Adrenal gland (tissue), 5 donors: ENCODE data around the gene ASTN1.

Experiments
- CTCF ChIP-seq, 6 experiments: fragments of 450-650 bp in 4 of 6; fragments of 200-600 bp in 2 of 6; sonication (generic) in 1 of 6; IDR thresholded peaks; 1 replicate in 5 of 6; 2 replicates in 1 of 6; pipeline versions ENCODE4 v1.5.1 to v1.8.0; 2016 to 2021; ENCODE audit warnings: antibody characterized with exemption in 6 of 6, mild to moderate bottlenecking in 2 of 6, moderate library complexity in 1 of 6
- POLR2A ChIP-seq, 2 donors: fragments of 450-650 bp; IDR thresholded peaks; one replicate each; pipeline ENCODE4 v1.6.1; 2017; ENCODE audit warnings: antibody characterized with exemption in 2 of 2, mild to moderate bottlenecking in 2 of 2, moderate library complexity in 1 of 2
- donor health status: DM: no; HTN: no; CAD: no.

GRCh38 chr1:177206831-177207355, 42.4 kb upstream of the ASTN1 start:
- TF ChIP-seq CTCF (IDR thresholded peaks at IDR 0.05) (no peak), POLR2A (IDR thresholded peaks at IDR 0.05) (no peak)
